Bladder microvascular endothelial cell (primary cell): Measurements from ENCODE around the gene SLAMF6. TPM values are rescaled to one million over a fixed set of nuclear protein-coding genes. Genes with fewer than 3 reads are reported as not detected.

Experiments used
- total RNA-seq: library from RNA; depleted of rRNA; stranded (reverse); fragments of >200 nt; gene quantifications from 2 replicates; pipeline ENCODE4 v1.2.3, GENCODE V29; 2014

Gene SLAMF6
- total RNA-seq, result not detected in 2 replicates

GRCh38 chr1:160522622-160523345 lies at the start of gene SLAMF6:
Gene SLAMF6, minus strand, starts transcription at chr1:160523255. Its CDS starts 63 bp downstream, at chr1:160523192.

Other genes with a start within 250 kb of the SLAMF6 start
- gene PEX19, start 238.1 kb downstream of the SLAMF6 start, total RNA-seq, result 16.0 and 33.0 TPM in 2 replicates
- 178 and 246 TPM in 2 replicates for gene COPA, start 180.0 kb downstream of the SLAMF6 start, total RNA-seq
- 44.8 and 96.3 TPM in 2 replicates for gene NCSTN, start 179.9 kb downstream of the SLAMF6 start, total RNA-seq
- gene NHLH1, start 156.2 kb downstream of the SLAMF6 start, total RNA-seq, result 0.06 TPM in 1 of 2 replicates, not detected in the other
- gene VANGL2, start 122.7 kb downstream of the SLAMF6 start, total RNA-seq, result not detected in 2 replicates
- not detected in 2 replicates for gene CD84, start 56.2 kb upstream of the SLAMF6 start, total RNA-seq
- gene SLAMF1, start 123.8 kb upstream of the SLAMF6 start, total RNA-seq, result not detected in 2 replicates
- not detected in 2 replicates for gene CD48, start 188.6 kb upstream of the SLAMF6 start, total RNA-seq
- gene SLAMF7, start 216.0 kb upstream of the SLAMF6 start, total RNA-seq, result not detected in 2 replicates